NB4 (cell line): Measurements from ENCODE around the gene SDK2.

Experiments
- CTCF ChIP-seq: IDR thresholded peaks from one replicate; pipeline ENCODE4 v1.5.1; 2012; ENCODE audit warnings: low read depth, low read length
- MYC ChIP-seq: IDR thresholded peaks from 2 replicates; pipeline ENCODE4 v1.6.1; 2011; ENCODE audit warnings: low read depth, low read length
- POLR2A ChIP-seq: IDR thresholded peaks from 2 replicates; pipeline ENCODE4 v1.6.1; 2011; ENCODE audit warnings: mild to moderate bottlenecking; ENCODE audit not compliant: insufficient read length; ENCODE audit errors: extremely low read depth

GRCh38 chr17:73419881-73420280 is 224.4 kb downstream of the SDK2 start:
- TF ChIP-seq CTCF (no peak), POLR2A (no peak), MYC (no peak)
